ENCODE data around the gene GDE1.

GDE1 gene

GRCh38 chr16:19523559-19524355 lies 1.9 kb upstream of the GDE1 start, which contains the start of gene CCP110:
TSS of gene CCP110 (plus strand) at chr16:19523942. CDS start at chr16:19527882, 3,940 bp downstream.
- peak; percentile 92 for DNase-seq

- no peak for DNase-seq
Observed at GRCh38 chr16:19523184-19523558, 1.3 kb upstream of the GDE1 start.

- DNase-seq = no peak
Observed at GRCh38 chr16:19522760-19523159, 862 bp upstream of the GDE1 start.

DNA sequence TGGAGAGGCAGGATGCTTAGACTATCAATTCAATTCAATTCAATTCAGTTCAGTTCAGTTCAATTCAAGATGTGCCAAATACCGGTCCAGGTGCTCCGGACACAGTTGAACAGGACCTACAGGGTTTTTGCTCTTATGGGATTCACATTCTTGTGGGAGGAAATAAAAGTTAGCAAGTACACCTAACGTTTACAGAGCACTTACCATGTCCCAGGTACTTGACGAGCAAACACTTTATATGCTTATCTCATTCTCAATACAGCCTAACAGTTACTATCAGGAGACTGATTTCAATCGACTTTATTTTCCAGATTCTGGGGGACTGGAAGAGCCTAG lies 467 bp upstream of the GDE1 start:
- DNase-seq = peak; percentile 64

DNA sequence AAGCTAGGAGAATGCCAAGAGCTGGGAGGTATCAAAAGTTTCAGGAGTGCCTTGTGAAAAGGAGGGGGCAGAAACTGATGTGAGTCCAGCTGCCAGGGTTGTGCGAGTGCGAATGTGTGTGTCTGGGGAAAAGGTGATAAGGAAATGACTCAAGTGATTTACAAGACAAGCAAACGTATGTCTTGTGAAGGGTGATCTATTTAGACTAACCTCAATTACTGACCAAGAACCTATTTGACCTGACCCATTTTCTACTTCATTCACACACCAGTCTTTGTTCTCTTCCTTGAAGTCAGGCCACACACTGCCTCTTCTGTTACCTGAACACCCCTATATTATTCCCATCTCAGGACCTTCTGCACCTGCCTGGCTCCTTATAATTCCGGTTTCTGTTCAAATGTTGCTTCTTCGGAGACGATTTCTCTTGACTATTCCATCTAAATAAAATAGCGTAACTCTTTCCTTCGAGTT lies 1.0 kb downstream of the GDE1 start:
- DNase-seq = no peak

GRCh38 chr16:19518388-19518787 lies 3.5 kb downstream of the GDE1 start:
- no peak for DNase-seq

- DNase-seq = no peak
Observed at GRCh38 chr16:19517424-19518089, 4.3 kb downstream of the GDE1 start.

- no peak for DNase-seq
Observed at GRCh38 chr16:19515757-19516156, 6.1 kb downstream of the GDE1 start.

DNA sequence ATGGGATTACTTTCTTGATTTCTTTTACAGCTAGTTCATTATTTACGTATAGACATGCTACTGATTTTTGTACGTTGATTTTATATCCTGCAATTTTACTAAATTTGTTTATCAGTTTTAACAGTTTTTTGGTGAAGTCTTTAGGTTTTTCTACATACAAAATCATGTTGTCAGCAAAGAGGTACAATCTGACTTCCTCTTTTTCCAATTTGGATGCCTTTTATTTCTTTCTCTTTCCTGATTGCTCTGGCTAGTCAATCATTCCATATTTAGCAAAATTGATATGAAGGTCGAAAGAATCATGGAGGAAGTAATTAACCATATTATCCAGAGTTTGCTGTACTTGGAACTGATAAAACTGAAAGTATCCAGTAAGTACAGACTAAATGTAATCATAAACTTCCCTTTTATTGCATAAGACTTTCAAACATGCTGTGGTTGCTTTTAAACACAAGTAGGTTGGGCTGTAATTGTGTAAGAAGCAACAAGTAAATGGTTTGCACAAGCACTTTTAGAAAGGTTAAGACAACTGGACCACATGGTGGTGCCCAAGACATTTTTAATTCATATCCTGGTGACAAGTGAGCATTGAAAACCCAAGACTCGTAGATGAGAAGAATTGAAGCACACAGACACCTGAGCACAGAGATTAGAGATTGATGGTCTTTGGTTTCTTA lies 8.4 kb downstream of the GDE1 start:
- no peak for DNase-seq

GRCh38 chr16:19512297-19512696 lies 9.6 kb downstream of the GDE1 start:
- no peak for DNase-seq

DNA sequence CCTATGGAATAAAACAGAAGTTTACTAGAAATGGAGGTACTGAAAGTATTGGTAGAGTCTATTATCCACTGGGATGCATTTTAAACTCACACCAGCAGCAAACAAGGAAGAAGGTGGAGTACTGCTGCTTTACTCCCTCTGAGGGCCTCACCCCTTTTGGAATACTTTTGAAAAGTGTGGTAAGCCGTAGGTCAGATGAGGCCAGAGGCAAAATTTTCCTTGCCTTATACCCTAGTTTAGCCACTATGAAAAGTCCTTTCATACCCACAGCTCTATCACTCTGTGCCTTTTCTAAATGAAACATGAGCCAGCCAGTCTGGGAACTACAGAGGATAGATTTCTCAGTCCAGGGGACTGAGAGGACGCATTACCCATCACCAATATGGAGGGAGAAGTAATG lies 14.0 kb downstream of the GDE1 start:
- no peak for DNase-seq

DNA sequence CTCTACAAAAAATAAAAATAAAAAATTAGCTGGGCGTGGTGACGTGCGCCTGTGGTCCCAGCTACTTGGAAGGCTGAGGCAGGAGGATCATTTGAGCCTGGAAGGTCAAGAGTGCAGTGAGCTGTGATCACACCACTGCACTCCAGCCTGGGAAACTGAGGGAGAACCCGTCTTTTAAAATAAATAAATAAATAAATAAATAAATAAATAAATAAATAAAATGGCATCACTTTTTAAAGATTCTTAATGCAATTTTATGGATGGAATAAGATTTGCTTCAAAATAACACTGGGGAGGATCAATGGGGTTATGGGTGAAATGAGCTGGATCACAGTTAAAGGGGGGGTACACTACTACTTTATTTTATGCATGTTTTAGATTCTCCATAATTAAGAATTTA lies 14.9 kb downstream of the GDE1 start:
- no peak for DNase-seq

DNA sequence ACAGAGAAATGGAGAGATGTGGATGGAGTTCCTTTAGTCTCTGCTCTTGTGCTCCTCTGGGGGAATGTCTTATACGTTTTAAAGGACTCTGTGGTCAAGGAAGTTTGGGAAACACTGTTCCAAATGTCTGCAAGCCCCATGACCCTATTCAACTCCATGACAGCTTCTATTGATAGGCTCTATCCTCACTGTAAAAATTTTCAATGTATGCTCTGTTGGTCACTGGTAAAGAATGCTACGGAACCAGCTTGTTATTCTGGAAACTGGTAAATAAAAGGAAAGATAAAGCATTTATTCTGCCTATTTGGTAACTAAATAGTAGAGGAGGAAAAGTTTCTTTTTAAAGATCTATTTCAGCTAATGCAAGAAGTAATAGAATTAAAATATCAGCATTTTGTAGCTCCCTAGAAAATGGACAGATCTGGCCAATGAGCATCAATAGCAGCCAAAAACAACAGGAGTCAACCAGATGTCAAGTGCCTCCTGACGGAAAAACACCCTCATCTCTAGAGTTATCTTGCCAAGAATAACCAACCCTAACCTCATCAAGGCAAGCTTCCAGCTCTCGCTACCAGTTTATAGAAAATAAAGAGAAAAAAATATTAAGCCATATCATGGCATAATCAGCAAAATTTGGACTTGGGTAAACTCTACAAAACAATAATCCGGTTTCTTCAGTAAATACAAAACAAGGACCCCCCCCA lies 16.1 kb downstream of the GDE1 start:
- DNase-seq = no peak

GRCh38 chr16:19503461-19504075 lies 18.3 kb downstream of the GDE1 start:
- no peak for DNase-seq

GRCh38 chr16:19502395-19503131 lies 19.3 kb downstream of the GDE1 start:
- peak; percentile 69 for DNase-seq

DNA sequence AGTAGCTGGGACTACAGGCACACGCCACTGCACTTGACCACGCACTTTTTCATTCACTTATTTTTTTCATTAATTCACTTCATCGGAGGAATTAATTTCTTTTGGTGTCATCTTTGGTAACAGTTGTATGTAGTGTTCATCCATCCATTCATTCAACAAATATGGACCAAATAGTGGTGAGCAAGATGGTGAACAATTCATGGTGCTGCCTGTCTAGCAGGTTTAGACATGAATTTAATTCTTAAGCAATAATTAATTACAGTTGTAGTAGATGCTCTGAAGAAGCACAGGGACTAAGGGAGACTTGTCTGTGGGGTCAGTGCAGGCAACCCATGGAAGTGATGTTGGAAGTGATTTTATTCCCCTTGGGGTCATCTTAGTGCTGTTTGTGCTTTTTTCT lies 22.4 kb downstream of the GDE1 start:
- DNase-seq = no peak

GRCh38 chr16:19499006-19499405 lies 22.9 kb downstream of the GDE1 start:
- DNase-seq = no peak

DNA sequence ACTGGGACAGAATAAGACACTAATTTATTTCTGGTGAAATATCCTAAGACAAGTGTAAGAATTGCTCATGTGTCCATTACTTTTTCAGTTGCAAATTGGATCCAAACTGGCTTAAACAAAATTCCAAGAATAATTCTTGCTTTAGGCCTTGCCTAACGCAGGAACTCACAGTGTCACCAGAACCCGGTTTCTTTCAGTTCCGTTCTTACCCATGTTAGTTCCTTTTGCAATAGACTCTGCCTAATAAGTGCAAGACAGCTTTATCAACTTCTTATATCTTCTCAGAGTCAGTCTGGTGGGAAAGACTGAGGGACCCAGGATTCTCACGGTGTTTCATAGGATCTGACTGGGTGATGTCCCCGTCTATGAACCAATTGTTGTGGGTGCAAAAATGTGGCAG lies 24.7 kb downstream of the GDE1 start:
- DNase-seq = no peak

GRCh38 chr16:19490619-19491018 lies 31.3 kb downstream of the GDE1 start:
- DNase-seq = no peak

GRCh38 chr16:19488213-19488640 lies 33.7 kb downstream of the GDE1 start:
- DNase-seq = no peak

DNA sequence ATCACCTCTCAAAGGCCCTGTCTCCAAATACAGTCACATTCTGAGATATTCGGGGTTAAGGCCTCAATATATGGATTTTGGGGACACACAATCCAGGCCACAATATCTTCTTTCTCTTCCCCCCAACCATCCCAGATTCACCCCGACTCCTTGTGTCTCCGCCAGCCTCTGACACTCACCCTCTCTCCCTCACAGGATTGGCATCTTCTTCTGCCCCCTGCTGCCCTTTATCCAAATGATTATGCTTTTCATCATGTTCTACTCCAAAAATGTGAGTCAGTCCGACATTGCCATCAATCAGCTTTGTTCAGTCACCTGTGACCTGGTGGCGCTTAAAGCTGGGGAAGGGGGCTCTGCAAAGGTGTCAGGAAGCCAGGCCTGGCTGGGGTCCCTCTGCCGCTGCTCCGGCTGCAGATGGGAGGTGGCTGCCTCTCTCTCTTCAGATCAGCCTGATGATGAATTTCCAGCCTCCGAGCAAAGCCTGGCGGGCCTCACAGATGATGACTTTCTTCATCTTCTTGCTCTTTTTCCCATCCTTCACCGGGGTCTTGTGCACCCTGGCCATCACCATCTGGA lies 35.1 kb downstream of the GDE1 start:
- no peak for DNase-seq

GRCh38 chr16:19486051-19486450 lies 35.8 kb downstream of the GDE1 start:
- no peak for DNase-seq
